Measurements from ENCODE around the gene SERPINB4.
"Not testable (repeated sequence)": the region's sequence is repeated elsewhere in the genome, so short reads cannot be mapped to it uniquely, and the experiment has no call there.

DNA sequence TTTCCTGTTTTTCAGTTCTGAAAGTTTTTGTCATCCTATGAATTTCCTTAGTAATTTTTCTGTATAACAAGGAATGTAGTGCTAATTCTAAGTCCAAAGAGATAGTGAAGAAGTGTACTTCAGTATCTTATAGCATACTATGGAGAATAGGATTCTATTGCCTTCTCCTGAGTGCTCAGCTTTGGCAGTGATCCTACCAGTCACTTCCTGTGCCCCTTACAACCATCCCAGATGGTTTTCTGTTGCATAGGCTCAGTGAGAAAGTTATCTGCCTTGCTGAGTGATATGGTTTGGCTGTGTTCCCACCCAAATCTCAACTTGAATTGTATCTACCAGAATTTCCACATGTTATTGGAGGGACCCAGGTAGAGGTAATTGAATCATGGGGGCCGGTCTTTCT lies 638 bp upstream of the SERPINB4 start:
- TF ChIP-seq, protein P1, sequence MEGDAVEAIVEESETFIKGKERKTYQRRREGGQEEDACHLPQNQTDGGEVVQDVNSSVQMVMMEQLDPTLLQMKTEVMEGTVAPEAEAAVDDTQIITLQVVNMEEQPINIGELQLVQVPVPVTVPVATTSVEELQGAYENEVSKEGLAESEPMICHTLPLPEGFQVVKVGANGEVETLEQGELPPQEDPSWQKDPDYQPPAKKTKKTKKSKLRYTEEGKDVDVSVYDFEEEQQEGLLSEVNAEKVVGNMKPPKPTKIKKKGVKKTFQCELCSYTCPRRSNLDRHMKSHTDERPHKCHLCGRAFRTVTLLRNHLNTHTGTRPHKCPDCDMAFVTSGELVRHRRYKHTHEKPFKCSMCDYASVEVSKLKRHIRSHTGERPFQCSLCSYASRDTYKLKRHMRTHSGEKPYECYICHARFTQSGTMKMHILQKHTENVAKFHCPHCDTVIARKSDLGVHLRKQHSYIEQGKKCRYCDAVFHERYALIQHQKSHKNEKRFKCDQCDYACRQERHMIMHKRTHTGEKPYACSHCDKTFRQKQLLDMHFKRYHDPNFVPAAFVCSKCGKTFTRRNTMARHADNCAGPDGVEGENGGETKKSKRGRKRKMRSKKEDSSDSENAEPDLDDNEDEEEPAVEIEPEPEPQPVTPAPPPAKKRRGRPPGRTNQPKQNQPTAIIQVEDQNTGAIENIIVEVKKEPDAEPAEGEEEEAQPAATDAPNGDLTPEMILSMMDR (IDR thresholded peaks at IDR 0.05; ENCODE audit: low read length) = not testable (repeated sequence)
- TF ChIP-seq EZH2 (IDR thresholded peaks at IDR 0.05; ENCODE audit: borderline replicate concordance, low read length) = not testable (repeated sequence)
